ENCODE data around the gene LOXHD1. TPM values are rescaled to one million over a fixed set of nuclear protein-coding genes. Genes with fewer than 3 reads are reported as not detected.
A peak's percentile ranks its signal among the peaks of the same experiment; 100 is the strongest.

LOXHD1 gene
- total RNA-seq, 1 donor from 2014 or later = not detected

DNA sequence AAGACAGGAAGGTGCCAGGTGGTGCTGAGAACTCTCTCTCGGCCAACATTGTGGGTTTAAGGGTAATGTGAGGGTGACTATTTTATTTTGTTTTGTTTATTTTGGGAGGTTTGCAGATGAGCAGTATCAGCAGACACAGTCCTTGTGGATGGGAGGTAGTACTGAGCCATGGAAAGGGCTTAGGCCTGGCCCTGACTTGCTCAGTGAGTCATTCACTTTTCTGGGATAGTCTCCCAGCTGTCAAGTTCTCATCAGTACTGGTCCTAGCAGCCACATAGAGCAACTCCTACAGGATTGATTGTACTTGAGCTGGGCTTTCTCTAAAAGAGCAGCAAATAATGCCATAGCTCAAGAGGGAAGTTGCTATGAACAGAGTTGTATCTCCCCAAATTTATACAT, 175.2 kb downstream of the LOXHD1 start:
- no peak for ATAC-seq

GRCh38 chr18:46481048-46481846, 175.8 kb downstream of the LOXHD1 start:
- DNase-seq (ENCODE audit: low spot score) = peak; percentile 52

More for the DNA sequence above, 175.2 kb downstream of the LOXHD1 start:
- no peak for DNase-seq (ENCODE audit: low spot score)

GRCh38 chr18:46480226-46480625, 176.8 kb downstream of the LOXHD1 start:
- DNase-seq (ENCODE audit: low spot score) (no peak), ATAC-seq (no peak)

More at GRCh38 chr18:46481048-46481846, 175.8 kb downstream of the LOXHD1 start:
- ATAC-seq = peak; percentile 95

GRCh38 chr18:46478796-46479195, 178.2 kb downstream of the LOXHD1 start:
- DNase-seq (ENCODE audit: low spot score) (no peak), ATAC-seq (no peak)

DNA sequence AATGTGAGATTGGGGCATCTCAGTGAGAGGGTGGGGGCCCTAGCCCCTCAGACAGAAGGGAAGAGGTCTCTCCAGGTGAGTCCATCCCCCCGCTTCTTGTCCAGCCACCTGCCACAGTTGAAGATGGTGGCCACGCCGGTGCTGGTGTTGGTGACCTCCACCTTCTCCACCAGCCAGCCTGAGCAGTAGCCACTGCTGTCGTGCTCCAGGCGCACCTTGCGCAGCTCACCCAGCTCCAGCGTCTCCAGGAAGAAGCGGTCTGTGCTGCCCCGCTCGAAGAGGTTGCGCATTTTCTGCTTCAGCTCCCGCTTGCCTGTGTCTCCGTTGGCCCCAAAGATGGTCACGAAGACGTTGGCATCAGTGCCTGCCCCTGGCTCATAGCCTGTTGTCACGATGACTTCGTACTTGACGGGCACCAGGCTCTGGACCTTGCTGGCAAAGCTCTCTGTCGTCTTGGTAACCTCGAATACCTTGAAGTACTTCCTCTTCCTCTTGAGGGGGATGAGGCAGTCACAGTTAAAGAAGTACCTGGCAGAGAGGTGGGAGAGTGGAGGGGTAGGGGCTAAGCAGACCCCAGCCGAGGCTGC, 179.5 kb downstream of the LOXHD1 start:
- ATAC-seq (no peak), DNase-seq (ENCODE audit: low spot score) (peak; percentile 35)

- DNase-seq (ENCODE audit: low spot score) = no peak
These were observed 181.6 kb downstream of the LOXHD1 start for GRCh38 chr18:46475390-46475752.

GRCh38 chr18:46474487-46475389, 182.3 kb downstream of the LOXHD1 start:
- ATAC-seq (no peak), DNase-seq (ENCODE audit: low spot score) (no peak)

More at GRCh38 chr18:46475390-46475752, 181.6 kb downstream of the LOXHD1 start:
- no peak for ATAC-seq

DNA sequence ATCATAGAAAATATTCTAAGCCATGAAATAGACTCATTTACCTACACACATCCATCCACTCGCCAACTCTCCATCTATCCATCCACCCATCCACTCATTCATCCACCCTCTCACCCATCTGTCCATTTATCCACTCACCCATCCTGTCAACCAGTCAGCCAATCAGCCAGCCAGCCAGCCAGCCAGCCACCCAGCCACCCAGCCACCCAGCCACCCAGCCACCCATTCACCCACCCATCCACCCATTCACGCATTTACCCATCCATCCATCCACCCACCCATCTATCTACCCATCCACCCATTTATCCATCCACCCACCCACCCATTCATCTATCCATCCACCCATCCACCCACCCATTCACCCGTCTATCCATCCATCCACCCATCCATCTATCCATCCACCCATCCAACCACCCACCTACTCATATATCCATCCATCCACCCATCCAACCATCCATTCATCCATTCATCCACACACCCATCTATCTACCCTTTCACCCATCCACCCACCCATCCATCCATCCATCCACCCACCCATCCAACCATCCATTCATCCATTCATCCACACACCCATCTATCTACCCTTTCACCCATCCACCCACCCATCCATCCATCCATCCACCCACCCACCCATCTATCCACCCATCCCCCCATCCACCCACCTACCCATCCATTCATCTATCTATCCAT, 185.1 kb downstream of the LOXHD1 start:
- ATAC-seq (no peak), DNase-seq (ENCODE audit: low spot score) (no peak)

GRCh38 chr18:46470714-46471113, 186.3 kb downstream of the LOXHD1 start:
- DNase-seq (ENCODE audit: low spot score) (no peak), ATAC-seq (no peak)

DNA sequence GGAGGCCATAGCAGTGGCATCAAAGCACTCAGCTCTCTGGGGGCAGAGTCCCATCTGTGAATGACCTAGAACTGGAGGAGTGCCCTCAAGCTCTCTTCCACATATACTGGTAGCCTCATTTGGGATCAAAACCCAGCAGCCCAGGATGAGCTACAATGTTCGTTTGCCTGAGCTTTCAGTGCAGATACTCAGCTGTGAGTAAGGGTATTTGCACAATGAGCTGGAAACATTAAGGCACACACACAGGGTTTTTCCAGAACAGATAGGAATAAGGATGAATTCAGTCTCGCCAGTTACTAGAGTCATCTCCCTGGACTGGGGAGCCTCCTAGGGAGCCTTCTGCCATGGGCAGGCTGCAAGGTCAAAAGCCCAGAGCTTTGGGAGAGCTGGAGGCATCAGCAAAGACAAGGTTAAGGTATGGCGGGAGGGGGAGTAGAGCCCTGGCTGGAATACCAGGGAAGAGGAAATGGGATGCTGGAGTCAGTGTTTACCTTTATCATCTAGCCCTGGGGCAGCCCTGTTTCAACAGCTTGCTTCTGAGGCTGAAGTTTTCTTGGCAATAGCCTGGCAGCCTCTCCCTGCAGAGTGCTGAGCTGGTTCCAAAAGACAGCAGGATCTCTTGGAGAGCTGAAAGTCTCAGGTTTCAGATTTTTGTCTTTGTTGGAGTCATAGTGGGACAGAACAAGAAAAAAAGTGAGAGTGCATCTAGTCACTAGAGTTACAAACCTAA, 187.7 kb downstream of the LOXHD1 start:
- DNase-seq (ENCODE audit: low spot score) (no peak), ATAC-seq (peak; percentile 66)

DNA sequence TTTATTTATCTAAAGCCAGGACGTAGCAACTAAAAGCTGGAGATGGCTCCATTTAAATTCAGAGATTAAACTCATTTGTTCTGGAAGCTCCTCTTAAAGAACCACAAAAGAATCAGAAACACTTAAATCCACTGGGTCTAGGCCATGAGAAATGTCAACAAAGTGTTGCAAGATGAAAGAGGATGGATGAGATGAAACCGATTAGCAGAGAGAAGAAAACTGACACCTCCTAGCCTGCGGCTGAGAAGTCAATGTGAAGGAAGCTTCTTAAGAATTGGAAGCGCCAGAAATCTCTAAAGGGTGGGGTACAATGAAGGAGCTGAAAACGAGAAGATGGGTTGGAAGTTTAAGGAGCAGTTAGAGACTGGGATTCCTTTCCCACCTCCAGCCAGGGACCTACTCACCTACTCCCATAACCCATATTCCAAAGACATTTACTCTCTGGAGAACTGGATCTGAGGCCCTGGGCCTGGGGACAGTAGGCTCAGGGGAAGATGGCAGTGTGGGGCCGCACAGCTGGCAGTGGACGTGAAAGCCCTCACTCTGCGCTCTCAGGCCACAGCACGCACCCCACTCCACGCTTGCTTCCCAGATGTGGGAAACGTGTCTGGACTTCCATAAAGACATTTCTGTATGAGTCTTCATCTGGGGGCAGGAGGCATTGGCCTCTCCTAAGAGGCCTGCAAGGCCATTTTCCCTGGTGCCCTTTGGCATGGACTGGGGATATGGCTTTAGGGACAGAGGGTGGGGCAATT, 188.4 kb downstream of the LOXHD1 start:
- no peak for ATAC-seq
- DNase-seq (ENCODE audit: low spot score) = no peak

GRCh38 chr18:46466234-46467160, 190.5 kb downstream of the LOXHD1 start:
- ATAC-seq = no peak
- peak; percentile 16 for DNase-seq (ENCODE audit: low spot score)

GRCh38 chr18:46464926-46465655, 191.9 kb downstream of the LOXHD1 start:
- ATAC-seq = no peak
- peak; percentile 6 for DNase-seq (ENCODE audit: low spot score)

DNA sequence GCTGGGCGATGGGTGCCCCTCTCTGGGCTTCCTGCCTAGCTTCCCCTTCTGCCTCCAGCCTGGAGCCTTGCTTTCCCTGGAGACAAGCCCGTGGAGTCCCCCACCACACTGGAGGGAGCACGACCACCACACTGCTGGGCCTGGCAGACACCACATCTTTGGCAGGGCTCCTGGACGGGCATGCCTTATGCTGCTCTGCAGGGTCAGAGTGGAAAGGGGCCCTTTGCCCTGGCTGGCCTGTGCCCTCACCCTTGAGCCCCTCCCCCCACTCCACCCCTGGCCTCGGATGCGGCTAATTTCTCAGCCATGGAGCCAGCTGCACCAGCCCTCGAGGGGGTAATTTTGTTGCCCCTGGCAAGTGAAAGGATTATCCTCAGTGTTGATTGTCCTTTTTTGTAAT, 194.5 kb downstream of the LOXHD1 start:
- peak; percentile 66 for ATAC-seq
- DNase-seq (ENCODE audit: low spot score) = no peak

- no peak for DNase-seq (ENCODE audit: low spot score)
- peak; percentile 15 for ATAC-seq
These were observed 195.0 kb downstream of the LOXHD1 start for GRCh38 chr18:46461993-46462392.

DNA sequence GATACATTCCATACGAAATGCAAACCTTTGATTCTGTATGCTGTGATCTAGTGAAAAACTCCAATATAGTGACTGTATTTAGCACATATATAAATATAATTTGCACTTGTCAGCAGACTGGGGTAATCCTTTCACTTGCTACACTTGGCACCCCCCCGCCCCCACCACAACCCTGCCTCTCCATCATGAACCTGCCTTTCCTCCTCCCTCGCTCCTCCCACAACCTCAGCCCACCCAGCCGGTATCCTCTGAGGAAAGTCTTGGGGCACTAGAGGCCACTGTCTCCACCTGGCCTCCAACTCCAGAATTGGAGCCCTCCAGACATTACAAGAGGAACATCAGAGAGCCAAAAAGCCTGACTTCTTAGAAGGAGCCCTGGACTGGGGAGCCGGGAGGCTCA, 196.3 kb downstream of the LOXHD1 start:
- no peak for DNase-seq (ENCODE audit: low spot score)
- no peak for ATAC-seq

GRCh38 chr18:46459789-46460455, 197.1 kb downstream of the LOXHD1 start:
- ATAC-seq (no peak), DNase-seq (ENCODE audit: low spot score) (no peak)
